Spleen (tissue), 7 donors: ENCODE data around the gene ROM1.

ENCODE experiments used
- CTCF ChIP-seq, 11 experiments: fragments of 200-600 bp in 7 of 11; fragments of 450-650 bp in 4 of 11; sonication (generic) in 4 of 11; IDR thresholded peaks in 8 of 11; conservative IDR thresholded peaks in 3 of 11; 1 replicate in 7 of 11; 2 replicates in 4 of 11; pipeline versions ENCODE4 v1.4.0 to v1.8.0; 2016 to 2021; ENCODE audit warnings: antibody characterized with exemption in 11 of 11, inconsistent platforms in 4 of 11, mild to moderate bottlenecking in 1 of 11
- POLR2AphosphoS5 ChIP-seq, 3 donors: sonication (generic); formaldehyde crosslinking; IDR thresholded peaks; one replicate each; pipeline ENCODE4 v1.5.1; 2017; ENCODE audit warnings: antibody characterized with exemption in 3 of 3
- donor health status: DM: no; HTN: no; CAD: no; lungs with moderate emphysema.
- donor health status: DM: no; HTN: no; CAD: no.
- donor health status: DM: no; HTN: no; CAD: no.

GRCh38 chr11:62565100-62565802, 47.8 kb upstream of the ROM1 start:
- TF ChIP-seq POLR2AphosphoS5 (IDR thresholded peaks at IDR 0.05), result no peak
- TF ChIP-seq CTCF (IDR thresholded peaks at IDR 0.05 in 8 of 11, conservative IDR thresholded peaks at IDR 0.05 in 3 of 11), result no peak
